Dendritic cell treated with granulocyte-macrophage colony-stimulating factor and Interleukin-4, amounts not matched to agents 40 ng/mL and 50 ng/mL, for 4 days (primary cell): ENCODE measurements around the gene MKLN1.

Experiments used
- H3K27ac Mint-ChIP-seq: one replicate; pipeline ENCODE4 v1.8.0; 2022; ENCODE audit warnings: mild to moderate bottlenecking, mixed read lengths
- H3K27me3 Mint-ChIP-seq: one replicate; pipeline ENCODE4 v1.8.0; 2022; ENCODE audit warnings: mild to moderate bottlenecking, mixed read lengths
- H3K36me3 Mint-ChIP-seq: one replicate; pipeline ENCODE4 v1.8.0; 2022; ENCODE audit warnings: low read depth, mixed read lengths
- H3K4me1 Mint-ChIP-seq: one replicate; pipeline ENCODE4 v1.8.0; 2022; ENCODE audit warnings: low read depth, mixed read lengths
- H3K4me3 Mint-ChIP-seq: one replicate; pipeline ENCODE4 v1.8.0; 2022; ENCODE audit warnings: mild to moderate bottlenecking, moderate library complexity, mixed read lengths
- H3K9me3 Mint-ChIP-seq: one replicate; pipeline ENCODE4 v1.8.0; 2022; ENCODE audit warnings: mixed read lengths
- intact Hi-C: fragments of 100-400 bp; cut with micrococcal nuclease; formaldehyde crosslinking; loops from one replicate; pipeline ENCODE4 v1.15.0; 2022

MKLN1 gene

GRCh38 chr7:131372554-131372953, 44.9 kb downstream of the MKLN1 start:
- no peak overlapping the region for H3K27ac Mint-ChIP-seq
- intact Hi-C loops = no loop called here
- H3K9me3 Mint-ChIP-seq = peaks cover 8% of the 10 kb centered on the region
- no peaks in the 10 kb centered on the region for H3K27me3 Mint-ChIP-seq
- no peak overlapping the region for H3K4me3 Mint-ChIP-seq
- peaks cover 18% of the 10 kb centered on the region for H3K4me1 Mint-ChIP-seq
- no peaks in the 10 kb centered on the region for H3K36me3 Mint-ChIP-seq

GRCh38 chr7:131374821-131375220, 47.1 kb downstream of the MKLN1 start:
- no peaks in the 10 kb centered on the region for H3K9me3 Mint-ChIP-seq
- intact Hi-C loops = no loop called here
- peaks cover 7% of the 10 kb centered on the region for H3K36me3 Mint-ChIP-seq

GRCh38 chr7:131381069-131381838, 53.6 kb downstream of the MKLN1 start:
- Mint-ChIP-seq H3K4me3 (no peak overlapping the region), H3K9me3 (no peaks in the 10 kb centered on the region), H3K27ac (no peak overlapping the region), H3K27me3 (no peaks in the 10 kb centered on the region), H3K4me1 (peaks cover 12% of the 10 kb centered on the region), H3K36me3 (peaks cover 7% of the 10 kb centered on the region)
- intact Hi-C loops = no loop called here

More at GRCh38 chr7:131374821-131375220, 47.1 kb downstream of the MKLN1 start:
- Mint-ChIP-seq H3K27me3 (no peaks in the 10 kb centered on the region), H3K4me1 (peaks cover 11% of the 10 kb centered on the region), H3K27ac (peak overlapping the region; percentile 70), H3K4me3 (no peak overlapping the region)

DNA sequence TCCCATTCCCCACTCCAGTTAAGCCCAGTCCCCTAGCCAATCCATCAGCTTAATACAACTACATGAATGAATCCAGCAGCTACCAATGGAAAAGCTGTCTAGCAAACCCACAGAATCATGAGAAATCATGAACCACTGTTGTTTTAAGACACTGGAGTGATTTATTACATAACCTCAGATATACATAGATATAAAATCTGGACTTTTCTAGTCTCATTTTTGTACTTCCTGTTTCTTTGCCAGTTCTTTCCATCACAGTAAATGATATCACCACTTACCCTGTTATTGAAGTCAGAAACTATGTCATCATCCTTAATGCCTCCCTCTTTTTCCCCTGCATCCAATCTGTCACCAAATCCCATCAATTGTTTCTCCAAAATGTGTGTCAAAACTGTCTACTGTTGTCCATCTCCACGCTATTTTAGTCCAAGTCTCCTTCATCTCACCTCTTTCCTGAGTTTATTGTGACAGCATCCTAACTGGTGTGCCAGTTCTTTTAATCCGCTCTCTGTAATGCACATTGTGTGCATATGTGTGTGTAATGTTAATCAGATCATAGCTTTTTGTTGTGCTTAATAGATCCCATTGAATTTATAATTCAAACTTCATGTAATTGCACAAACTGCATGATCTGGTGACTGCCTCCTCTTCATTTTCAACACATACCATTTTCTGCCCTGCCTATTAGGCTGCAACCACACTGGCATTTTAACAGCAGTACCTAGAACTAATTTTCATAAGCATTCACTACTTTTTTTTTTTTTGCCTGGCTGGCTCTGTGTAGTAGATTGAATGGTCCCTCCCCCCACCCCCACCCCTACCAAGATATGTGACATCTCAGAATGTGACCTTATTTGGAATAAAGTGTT, 56.0 kb downstream of the MKLN1 start:
- Mint-ChIP-seq H3K36me3 (peaks cover 1% of the 10 kb centered on the region), H3K27me3 (no peaks in the 10 kb centered on the region), H3K4me3 (no peak overlapping the region), H3K27ac (no peak overlapping the region), H3K9me3 (no peaks in the 10 kb centered on the region), H3K4me1 (peaks cover 12% of the 10 kb centered on the region)
- intact Hi-C loops = no loop called here

GRCh38 chr7:131384286-131384635, 56.6 kb downstream of the MKLN1 start:
- H3K4me3 Mint-ChIP-seq = no peak overlapping the region
- intact Hi-C loops = no loop called here
- H3K27me3 Mint-ChIP-seq = no peaks in the 10 kb centered on the region
- no peak overlapping the region for H3K27ac Mint-ChIP-seq
- H3K9me3 Mint-ChIP-seq = no peaks in the 10 kb centered on the region
- H3K4me1 Mint-ChIP-seq = peaks cover 12% of the 10 kb centered on the region
- no peaks in the 10 kb centered on the region for H3K36me3 Mint-ChIP-seq

DNA sequence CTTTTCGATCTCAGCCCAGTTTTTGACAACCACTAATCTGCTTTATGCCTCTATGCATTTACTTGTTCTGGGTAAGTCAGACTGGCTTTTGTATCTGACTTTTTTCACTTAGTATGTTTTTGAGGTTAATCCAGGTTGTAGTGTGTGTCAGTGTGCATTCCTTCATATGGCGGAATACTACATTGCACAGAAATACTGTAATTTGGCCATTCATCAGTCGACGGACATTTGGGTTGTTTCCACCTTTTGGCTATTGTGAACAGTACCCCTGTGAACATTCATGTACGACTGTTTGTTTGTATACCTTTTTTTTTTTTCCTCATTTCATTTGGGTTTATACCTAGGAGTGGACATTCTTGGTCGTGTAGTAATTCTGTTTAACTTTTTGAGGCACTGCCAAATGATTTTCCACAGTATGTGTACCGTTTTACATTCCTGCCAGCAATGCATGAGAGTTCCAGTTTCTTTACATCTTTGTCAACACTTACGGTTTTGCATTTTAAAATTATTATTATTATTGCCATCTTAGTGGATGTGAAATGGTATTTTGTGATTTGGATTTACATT, 57.4 kb downstream of the MKLN1 start:
- Mint-ChIP-seq H3K27me3 (no peaks in the 10 kb centered on the region), H3K9me3 (no peaks in the 10 kb centered on the region), H3K27ac (no peak overlapping the region), H3K4me3 (no peak overlapping the region), H3K36me3 (no peaks in the 10 kb centered on the region), H3K4me1 (peaks cover 12% of the 10 kb centered on the region)
- intact Hi-C loops = no loop called here

GRCh38 chr7:131388126-131388525, 60.5 kb downstream of the MKLN1 start:
- no peak overlapping the region for H3K27ac Mint-ChIP-seq
- H3K4me3 Mint-ChIP-seq = no peak overlapping the region
- peaks cover 15% of the 10 kb centered on the region for H3K4me1 Mint-ChIP-seq
- intact Hi-C loops = no loop called here
- no peaks in the 10 kb centered on the region for H3K27me3 Mint-ChIP-seq
- H3K9me3 Mint-ChIP-seq = no peaks in the 10 kb centered on the region
- peaks cover 9% of the 10 kb centered on the region for H3K36me3 Mint-ChIP-seq

GRCh38 chr7:131390275-131390674, 62.6 kb downstream of the MKLN1 start:
- intact Hi-C loops = no loop called here
- Mint-ChIP-seq H3K4me1 (peaks cover 7% of the 10 kb centered on the region), H3K9me3 (no peaks in the 10 kb centered on the region), H3K27ac (no peak overlapping the region), H3K27me3 (no peaks in the 10 kb centered on the region), H3K36me3 (peaks cover 9% of the 10 kb centered on the region), H3K4me3 (no peak overlapping the region)

GRCh38 chr7:131391145-131391544, 63.5 kb downstream of the MKLN1 start:
- peaks cover 7% of the 10 kb centered on the region for H3K4me1 Mint-ChIP-seq
- no peak overlapping the region for H3K4me3 Mint-ChIP-seq
- no peaks in the 10 kb centered on the region for H3K27me3 Mint-ChIP-seq
- H3K36me3 Mint-ChIP-seq = peaks cover 9% of the 10 kb centered on the region
- intact Hi-C loops = no loop called here
- no peak overlapping the region for H3K27ac Mint-ChIP-seq
- H3K9me3 Mint-ChIP-seq = no peaks in the 10 kb centered on the region

DNA sequence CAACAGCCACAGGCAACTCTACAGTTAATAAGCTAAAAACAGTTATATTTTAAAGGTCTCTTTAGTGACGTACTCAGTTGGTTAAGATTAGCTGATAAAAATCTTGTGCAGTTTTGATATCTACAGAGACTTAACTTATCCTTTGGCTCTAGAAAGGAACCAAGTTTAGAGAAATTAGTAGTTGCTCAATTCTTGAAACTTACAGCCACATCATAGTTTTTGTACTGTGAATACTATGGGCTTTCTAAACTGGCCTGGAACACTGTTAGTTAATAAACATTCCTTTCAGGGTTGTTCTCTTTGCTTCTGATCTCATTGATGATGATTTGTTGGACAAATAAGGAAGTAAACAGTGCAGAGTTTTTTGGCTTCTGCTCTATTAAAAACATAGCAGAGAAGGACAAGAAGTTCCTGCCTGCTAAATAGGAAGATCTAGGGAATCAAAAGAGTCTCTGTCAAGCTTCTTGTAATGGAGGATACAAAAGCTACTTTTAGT, 73.1 kb downstream of the MKLN1 start:
- Mint-ChIP-seq H3K4me1 (no peaks in the 10 kb centered on the region), H3K9me3 (peaks cover 9% of the 10 kb centered on the region), H3K27me3 (no peaks in the 10 kb centered on the region), H3K27ac (no peak overlapping the region), H3K4me3 (no peak overlapping the region), H3K36me3 (peaks cover 48% of the 10 kb centered on the region)
- intact Hi-C loops = no loop called here

GRCh38 chr7:131401194-131401593, 73.5 kb downstream of the MKLN1 start:
- no peaks in the 10 kb centered on the region for H3K4me1 Mint-ChIP-seq
- peaks cover 49% of the 10 kb centered on the region for H3K36me3 Mint-ChIP-seq
- peaks cover 9% of the 10 kb centered on the region for H3K9me3 Mint-ChIP-seq
- no peak overlapping the region for H3K27ac Mint-ChIP-seq
- no peaks in the 10 kb centered on the region for H3K27me3 Mint-ChIP-seq
- H3K4me3 Mint-ChIP-seq = no peak overlapping the region
- intact Hi-C loops = no loop called here

GRCh38 chr7:131403322-131403721, 75.6 kb downstream of the MKLN1 start:
- Mint-ChIP-seq H3K9me3 (peaks cover 9% of the 10 kb centered on the region), H3K27ac (no peak overlapping the region), H3K36me3 (peaks cover 51% of the 10 kb centered on the region)

GRCh38 chr7:131404226-131404911, 76.7 kb downstream of the MKLN1 start:
- H3K9me3 Mint-ChIP-seq = peaks cover 9% of the 10 kb centered on the region
- intact Hi-C loops = no loop called here
- H3K27me3 Mint-ChIP-seq = no peaks in the 10 kb centered on the region
- peaks cover 51% of the 10 kb centered on the region for H3K36me3 Mint-ChIP-seq
- no peak overlapping the region for H3K4me3 Mint-ChIP-seq
- H3K4me1 Mint-ChIP-seq = no peaks in the 10 kb centered on the region
- H3K27ac Mint-ChIP-seq = no peak overlapping the region

More at GRCh38 chr7:131403322-131403721, 75.6 kb downstream of the MKLN1 start:
- Mint-ChIP-seq H3K4me1 (no peaks in the 10 kb centered on the region), H3K27me3 (no peaks in the 10 kb centered on the region), H3K4me3 (no peak overlapping the region)
- intact Hi-C loops = no loop called here
